GM18502 (cell line): Measurements from ENCODE around the gene PARD3.
"Not testable (repeated sequence)": the region's sequence is repeated elsewhere in the genome, so short reads cannot be mapped to it uniquely, and the experiment has no call there.

ENCODE experiments used
- ATAC-seq: cut with Tn5 transposase; IDR thresholded peaks from one replicate; pipeline ENCODE4 v1.9.1; 2021; ENCODE audit warnings: mild to moderate bottlenecking; ENCODE audit not compliant: unreplicated experiment, poor library complexity

The PARD3 gene

DNA sequence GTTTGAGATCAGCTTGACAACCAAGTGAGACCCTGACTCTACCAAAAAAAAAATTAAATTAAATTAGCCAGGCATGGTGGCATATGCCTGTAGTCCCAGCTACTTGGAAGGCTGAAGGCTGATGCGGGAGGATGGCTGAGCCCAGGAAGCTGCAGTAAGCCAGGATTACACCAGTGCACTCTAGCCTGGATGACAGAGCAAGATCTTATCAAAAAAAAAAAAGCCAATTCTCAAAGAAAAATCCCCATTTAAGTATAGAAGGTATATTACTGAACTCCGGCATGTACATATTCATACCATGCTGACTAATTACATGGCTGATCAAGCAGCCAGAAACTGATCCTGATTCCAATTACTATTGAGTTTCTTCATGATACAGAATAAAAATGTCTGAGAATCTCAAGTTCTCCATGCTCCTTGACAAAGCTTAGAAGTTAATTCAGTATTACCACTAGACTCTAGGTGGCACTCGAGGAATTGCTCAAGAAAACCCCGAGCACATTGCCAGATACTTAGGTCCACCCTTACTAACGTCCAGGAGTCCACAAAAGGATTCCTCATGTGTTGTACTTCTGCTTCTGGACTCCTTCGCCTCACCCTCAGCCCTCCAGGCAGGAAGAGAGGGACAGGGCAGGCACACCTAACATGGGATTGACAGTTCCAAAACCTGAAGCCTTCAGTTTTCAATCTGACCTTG lies 148.9 kb downstream of the PARD3 start:
- ATAC-seq = peak; percentile 86

DNA sequence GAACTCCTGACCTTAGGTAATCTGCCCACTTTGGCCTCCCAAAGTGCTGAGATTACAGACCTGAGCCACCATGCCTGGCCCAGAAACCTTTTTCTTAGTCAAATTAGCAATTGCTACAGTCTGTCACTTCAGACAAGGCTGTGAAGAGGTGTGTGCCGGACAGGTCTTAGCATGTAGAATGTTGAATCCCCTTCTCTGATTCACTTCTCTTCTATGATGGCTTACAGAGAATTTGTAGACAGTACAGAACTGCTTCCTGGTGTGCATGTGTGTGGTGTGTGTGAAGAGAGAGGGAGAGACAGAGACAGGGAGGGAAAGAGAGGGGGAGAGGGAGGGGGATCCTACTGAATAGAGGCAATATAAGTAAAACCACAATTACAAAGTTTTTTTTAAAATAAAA lies 150.4 kb downstream of the PARD3 start:
- no peak for ATAC-seq

DNA sequence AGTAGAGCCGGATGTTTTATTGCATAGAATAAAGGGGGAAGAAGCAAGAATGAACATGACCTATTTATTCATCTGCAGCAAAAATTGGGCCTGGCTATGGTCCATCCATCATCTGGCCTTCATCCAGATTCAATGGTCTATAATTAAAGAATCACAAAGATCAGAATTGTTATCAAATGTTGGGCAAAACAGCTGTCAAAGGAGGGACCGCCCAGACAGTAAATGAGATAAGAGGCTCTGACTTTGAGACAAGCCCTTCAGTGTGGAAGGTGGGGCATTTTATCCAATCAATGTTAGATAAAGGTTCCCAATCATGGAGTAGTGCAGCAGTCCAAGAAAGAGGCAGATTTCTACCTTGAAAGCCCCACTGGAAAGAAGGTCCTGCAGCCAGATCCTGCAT lies 153.5 kb downstream of the PARD3 start:
- no peak for ATAC-seq

DNA sequence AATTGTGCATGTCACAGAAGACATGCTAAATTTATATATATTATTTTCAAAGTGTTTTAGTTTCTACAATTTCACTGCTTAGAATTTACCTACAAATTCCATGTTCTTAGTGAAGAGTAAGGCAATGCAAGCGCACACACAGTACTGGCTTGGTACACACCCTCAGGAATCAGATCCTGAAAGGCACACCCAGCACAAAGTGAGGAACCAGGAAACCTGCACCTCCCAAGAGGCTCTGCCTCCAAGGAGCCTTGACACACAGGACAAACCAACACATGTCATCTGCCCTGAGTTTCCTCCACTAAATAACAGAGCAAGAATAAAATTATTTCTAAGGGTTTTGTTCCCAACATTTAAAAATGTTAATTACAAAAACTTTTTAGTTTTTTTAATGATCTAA lies 156.2 kb downstream of the PARD3 start:
- ATAC-seq = no peak

DNA sequence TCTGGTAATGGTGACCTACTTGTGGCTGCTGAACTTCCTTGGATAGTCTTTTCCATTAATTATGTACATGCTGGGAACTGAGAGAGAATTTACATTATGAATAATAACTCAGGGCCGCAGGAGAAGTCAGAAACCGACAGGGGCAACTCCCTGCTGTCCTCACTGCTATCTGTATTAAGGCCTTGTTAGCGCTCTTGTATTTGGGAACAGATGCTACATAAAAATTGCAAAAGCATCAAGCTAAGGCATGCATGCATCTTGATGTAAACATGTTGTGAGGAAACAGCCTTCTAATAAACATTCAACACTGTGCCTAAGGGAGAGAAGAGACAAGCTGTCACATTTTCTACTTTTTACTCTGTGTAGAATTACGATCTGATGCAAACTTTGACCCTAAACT lies 158.4 kb downstream of the PARD3 start:
- ATAC-seq = no peak

DNA sequence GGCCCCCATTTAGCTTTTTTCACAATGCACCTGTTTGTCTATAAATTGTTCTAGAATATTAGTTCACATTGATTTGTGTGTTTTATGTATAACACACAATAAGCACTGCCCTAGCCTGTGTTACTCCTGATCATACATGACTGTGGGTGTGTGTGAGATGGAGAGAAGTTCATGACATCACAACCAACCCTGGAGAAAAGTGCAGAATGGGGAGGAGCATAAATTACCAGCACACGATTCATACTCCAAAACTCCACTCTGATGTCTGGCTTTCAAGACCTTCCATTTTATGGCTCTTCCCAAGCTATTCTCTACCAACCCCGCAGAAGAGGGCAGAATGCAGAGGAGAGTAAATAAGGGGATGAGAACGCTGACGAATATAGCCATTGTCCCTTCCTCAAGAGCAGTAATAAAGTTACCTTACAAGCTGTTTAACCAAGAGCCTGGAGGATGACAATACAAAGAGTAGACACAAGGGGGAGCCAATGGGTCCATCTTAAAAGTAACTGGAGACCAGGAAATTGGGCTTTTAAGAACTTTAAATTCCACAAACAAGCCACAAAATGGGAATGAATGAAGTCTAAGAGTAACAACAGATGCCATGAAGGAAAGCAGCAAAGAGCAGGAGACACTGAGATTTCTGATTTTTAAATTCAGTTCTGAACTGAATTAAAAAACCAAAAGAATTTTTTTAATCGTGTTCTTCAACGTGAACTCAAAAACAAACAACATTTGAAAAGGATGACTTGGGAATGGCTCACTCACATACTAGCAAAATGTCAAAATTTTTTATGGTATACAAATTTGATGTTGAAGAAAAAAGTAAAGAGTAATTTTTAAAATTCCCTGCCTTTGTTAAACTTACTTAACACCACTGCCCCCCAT lies 159.6 kb downstream of the PARD3 start:
- ATAC-seq = peak; percentile 72

DNA sequence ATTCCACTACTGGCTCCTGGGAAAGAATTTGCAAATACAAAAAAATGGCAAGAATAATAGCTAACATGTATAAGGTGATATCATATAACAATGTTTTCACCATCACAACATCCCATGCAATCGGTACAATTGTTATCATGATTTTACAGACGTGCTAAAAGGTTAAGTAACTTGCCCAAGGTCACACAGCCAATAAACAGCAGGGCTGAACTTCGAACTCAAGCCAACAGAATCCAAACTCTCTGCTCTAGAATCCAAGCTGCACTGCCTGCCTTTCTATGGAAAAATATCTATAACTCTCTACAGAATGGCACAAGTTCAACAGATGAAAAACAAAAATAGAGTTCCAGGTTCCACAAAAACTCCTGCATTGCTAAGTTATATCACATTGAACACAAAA lies 160.9 kb downstream of the PARD3 start:
- no peak for ATAC-seq

DNA sequence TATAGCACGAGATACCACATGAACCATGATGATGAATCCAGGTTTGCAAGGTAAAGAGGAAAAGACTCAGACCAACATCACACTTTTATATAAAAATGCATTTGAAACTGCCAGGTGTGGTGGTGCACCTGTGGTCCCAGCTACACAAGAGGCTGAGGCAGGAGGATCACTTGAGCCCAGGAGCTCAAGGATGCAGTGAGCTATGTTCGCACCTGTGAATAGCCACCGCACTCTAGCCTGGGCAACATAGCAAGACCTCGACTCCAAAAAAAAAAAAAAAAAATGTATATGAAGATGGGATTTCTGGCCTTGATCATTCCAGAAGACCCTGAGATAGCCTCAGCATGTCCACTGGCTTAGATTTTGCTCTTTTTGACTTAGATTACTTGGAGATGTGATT lies 161.6 kb downstream of the PARD3 start:
- no peak for ATAC-seq

DNA sequence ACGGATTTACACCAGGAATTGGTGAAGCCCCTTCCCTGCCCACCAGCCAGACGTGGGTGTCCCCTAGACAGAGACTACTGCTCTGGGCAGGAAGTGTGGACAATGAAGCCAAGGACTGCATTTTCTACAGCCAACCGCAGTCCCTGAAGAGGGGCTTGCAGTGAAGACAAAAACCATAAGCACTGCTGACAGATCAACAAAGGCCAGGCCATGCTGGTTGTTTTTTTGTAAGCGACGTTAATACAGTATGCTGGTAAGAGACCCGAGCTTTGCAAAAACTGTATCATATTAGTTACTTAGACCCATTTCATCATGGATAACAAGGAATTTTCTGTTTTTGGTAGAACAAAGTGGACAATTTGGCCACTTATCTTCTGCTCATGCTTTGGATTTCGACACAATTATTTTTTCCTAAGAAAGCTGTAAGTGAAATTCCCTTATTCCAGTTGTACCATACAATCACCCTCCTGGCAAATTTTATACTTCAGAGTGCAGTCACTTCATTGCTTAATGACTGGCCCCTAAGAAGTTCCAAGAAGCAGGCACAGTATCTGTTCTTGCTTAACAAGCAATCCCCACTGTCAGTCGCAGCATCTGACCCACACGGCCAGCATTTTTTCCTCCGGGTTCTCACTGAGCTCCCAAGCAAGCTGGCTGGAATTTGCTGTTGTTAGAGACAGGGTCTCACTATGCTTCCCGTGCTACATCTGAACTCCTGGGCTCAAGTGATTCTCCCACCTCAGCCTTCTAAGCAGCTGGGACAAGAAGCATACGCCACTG lies 163.5 kb downstream of the PARD3 start:
- no peak for ATAC-seq

DNA sequence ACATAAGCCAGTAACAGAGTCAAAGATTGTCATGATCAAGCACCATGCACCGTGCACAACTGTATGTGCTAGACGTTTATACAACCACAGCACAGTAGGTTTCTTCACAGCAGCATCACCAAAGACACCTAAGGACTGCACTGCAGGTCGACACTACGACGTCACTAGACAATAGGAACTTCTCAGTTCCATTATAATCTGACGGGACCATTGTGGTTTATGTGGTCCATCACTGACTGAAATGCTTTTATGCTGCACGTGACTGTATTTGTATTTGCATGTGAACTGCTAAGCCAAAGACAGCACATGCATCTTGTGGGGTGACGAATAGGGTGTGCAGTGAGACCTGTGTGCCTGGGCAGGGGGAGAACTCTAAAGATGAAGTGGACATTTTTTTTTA lies 164.9 kb downstream of the PARD3 start:
- ATAC-seq = peak; percentile 46

DNA sequence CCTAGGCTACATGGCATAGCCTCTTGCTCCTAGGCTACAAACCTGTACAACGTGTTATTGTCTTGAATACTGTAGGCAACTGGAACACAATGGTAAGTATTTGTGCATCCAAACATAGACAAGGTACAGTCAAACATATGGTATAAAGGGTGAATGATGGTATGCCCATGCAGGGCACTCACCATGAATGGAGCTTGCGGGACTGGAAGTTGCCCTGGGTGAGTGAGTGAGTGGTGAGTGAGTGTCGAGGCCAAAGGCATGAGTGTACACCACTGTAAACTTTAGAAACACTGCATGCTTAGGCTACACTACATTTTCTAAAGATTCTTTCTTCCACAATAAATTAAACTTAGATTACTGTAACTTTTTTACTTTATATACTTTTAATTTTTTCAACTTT lies 165.7 kb downstream of the PARD3 start:
- no peak for ATAC-seq

DNA sequence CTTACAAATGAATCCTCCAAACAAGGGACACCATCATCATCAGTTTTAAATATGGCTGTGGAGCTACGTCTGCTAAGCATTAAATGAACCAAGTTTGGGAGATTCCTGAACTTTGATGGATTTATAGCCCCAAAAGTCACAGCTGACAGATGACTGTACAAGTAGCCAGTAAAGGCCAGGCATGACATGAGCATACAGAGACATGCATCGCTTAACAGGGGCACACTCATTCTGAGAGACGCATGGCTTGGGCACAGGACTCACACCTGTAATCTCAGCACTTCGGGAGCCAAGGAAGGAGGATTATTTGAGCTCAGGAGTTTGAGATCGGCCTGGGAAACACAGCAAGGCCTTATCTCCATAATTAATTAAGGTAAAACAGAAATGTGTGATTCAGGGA lies 166.2 kb downstream of the PARD3 start:
- no peak for ATAC-seq

DNA sequence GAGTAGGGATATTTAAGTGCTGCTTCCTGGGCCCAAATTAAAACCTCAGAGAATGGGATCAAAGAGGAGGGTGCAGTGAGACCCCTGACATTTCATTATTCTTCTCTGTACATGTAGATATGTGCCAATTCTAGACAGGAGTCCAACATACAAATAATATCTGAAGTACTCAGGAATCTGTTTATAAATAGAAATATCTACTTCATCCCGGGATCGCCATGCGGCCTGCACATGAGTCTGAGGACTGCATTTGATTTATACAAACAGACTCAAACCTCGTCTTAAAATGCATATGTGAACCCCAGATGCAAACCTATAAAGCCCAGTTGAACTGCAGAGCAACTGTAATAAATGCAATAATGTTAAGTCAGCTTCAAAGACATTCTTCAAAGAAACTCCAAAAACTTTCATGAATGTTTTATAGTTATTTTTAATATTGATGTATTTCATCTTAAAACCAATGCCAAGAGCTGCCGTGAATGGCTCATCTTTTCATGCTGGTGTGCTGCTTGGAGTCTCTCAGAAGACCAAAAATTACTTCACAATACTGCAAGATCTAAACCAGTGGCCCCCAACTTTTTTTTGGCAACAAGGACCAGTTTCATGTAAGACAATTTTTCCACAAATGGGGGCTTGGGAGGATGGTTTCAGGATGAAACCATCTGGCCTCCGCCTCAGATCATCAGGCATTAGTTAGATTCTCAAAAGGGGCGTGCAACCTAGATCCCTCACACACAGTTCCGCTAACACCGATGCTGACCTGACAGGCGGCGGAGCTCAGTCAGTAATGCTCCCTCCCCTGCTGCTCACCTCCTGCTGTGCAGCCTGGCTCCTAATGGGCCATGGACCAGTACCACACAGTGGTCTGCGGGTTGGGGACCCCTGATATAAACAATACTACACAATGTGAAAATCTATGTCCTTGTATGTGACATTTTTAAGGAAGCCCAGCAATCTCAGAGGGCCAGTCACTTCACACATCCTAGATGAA lies 166.9 kb downstream of the PARD3 start:
- no peak for ATAC-seq

DNA sequence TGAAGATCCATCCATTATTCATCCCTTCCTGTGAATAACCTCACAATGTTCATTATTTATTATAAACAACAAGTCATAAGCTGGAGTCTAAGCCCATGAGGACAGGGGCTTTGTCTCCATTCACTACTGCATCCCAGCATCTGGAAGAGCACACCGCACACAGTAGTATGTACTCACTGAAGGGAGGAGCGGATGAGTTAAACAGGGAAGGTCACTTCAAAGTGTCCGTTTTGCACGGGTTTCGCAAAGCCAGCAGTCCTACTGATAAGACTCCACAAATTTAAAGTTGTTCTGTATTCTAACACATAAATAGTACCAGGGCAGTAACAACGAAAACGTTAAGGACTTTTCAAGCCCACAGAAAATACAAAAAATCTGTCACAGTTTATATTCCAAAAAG lies 167.9 kb downstream of the PARD3 start:
- no peak for ATAC-seq

DNA sequence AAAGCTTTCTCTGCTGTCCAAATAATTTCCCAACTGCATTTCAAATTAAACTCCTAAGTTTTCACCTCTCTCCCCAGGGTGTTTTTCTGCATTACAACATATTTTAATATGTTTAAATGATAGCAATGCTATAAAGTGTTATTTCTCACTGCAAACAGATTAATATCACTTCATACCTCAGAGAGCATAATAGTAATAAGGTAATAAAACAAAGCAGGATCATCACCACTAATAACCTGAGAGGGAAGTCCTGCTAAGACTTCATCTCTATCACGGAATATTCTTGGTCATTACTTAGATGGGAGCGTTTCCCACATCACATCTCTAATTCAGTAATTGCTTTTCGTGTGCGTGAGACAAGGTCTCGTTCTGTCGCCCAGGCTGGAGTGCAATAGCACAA lies 168.8 kb downstream of the PARD3 start:
- ATAC-seq = no peak

DNA sequence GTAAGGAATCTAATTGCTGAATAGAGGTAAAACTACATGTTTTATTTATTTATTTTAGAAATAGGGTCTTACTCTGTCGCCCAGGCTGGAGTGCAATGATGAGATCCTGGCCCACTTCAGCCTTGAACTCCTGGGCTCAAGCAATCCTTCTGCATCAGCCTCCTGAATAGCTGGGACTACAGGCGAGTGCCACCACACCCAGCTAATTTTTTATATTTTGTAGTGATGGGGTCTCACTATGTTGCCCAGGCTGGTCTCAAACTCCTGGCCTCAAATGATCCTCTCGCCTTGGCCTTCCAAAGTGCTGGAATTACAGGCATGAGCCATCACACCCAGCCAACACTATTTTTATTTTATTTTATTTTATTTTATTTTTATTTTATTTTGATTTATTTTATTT lies 170.3 kb downstream of the PARD3 start:
- not testable (repeated sequence) for ATAC-seq

DNA sequence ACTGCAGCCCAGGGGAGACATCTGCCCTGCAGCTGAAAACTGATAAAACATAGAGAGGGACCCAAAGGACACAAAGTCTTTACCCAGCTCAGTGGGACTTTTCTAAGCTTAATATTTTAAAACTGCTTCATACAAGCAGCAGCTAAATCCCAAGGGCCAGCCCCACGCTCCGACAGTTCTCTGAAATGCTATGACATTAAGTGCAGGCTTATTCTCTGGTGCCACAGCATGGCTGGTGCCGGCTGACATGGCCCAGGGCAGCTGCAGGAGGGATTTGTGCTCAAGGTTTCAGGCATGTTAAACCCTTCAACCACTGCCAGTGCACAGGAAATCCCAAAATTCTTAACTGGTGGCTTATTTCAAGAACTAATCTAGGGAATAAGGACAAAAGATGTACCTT lies 170.9 kb downstream of the PARD3 start:
- ATAC-seq = no peak

DNA sequence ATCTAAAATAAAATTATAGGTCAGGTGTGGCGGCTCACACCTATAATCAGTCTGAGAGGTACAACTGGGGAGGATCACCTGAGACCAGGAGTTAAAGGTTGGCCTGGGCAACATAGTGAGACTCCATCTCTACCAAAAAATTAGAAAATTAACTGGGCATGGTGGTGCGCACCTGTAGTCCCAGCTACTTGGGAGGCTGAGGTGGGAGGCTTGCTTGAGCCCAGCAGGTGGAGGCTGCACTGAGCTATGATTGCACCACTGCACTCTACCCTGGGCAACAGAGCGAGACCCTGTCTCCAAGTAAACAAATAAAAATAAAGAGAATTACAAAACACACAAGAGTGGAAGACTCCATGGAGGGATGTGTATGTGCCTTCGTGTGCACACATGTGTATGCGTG lies 171.5 kb downstream of the PARD3 start:
- ATAC-seq = no peak

DNA sequence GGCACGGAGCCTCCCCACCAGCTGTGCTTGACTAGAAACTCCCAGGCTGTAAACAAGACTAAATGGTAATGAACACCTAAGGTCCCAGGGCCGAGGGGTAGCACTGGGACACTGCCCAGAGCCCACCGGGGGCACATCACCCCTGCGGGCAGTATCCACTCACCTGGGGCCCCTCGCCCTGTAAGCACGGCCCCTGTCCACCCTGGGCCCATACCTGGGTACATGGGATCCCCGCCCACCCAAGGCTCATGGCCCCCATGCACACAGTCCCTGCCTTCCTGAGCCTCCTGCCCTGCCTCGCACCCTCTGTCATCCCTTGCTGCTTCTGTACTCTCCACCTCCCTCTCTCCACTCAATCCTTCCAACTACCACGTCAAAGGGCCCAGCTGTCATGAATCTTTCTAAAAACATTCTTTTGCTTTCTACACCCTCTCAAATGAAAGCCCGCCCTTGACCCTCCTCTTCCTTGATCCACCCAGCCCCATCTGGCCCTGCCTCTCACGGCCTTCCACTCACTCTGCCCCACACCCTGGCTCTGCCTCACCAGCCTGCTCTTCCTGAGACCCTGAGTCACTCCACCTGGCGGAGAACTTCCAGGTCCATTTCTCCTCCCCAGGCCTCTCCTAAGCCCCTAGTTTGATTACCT lies 173.1 kb downstream of the PARD3 start:
- ATAC-seq = no peak
